ENCODE measurements around the gene HLX. TPM values are rescaled to one million over a fixed set of nuclear protein-coding genes. Genes with fewer than 3 reads are reported as not detected.

Gene HLX
- total and polyA plus RNA-seq, 2 of the 13 experiments (the other 11 are each of a cell fraction or from before 2014, with no cell fraction given) = 0.30 to 0.35 TPM

DNA sequence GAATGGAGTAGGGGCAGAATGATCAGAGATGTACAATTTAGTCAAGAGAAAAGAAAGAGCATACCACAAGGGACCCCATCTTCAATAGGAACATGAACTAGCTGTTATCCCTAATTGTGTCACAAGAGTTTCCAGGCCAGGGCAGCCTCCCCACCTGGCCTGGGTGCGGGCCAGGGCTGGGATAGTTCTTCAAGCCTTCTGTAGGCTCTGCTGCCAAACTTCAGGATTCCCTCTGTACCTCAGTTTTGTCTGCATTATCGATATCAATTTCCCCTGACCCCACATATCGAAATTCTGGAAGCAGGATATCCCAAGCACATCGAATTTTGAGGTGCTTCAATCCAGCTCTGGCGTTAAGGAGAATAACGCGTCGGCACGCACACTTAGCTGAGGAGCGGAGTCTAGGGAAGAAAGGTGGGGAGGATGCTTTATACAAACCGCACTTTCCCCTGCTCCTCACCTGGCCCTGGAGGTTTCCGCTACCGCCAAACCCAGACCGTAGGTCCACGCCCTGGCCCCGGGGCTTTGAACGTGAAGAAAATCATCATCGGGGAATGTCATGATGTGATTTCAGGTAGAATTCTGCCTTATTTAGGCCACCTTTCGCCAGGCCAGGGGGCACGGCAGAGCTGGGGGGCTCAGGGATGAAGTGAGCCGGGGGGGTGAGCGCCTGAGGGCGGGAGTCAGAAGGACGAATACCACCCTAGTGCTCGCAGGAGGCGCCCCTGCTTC is 7.4 kb downstream of the HLX start:
- intact Hi-C loops (cut with micrococcal nuclease; ENCODE audit: unreplicated experiment) (no loop called here), in situ Hi-C loops (cut with HindIII; ENCODE audit: extremely low pct_ligation_motif_present, low pct_unique_long_range_greater_than_20kb) (no loop called here)
- H3K9me3 ChIP-seq (ENCODE audit: low read length) = no peaks in the 10 kb centered on the region
- no peaks in the 10 kb centered on the region for H4K20me1 ChIP-seq (ENCODE audit: insufficient read depth, low read length)
- no peak for FAIRE-seq
- no peaks in the 10 kb centered on the region for H3K79me2 ChIP-seq (ENCODE audit: insufficient read depth, low read length)
- TF ChIP-seq, protein P1, sequence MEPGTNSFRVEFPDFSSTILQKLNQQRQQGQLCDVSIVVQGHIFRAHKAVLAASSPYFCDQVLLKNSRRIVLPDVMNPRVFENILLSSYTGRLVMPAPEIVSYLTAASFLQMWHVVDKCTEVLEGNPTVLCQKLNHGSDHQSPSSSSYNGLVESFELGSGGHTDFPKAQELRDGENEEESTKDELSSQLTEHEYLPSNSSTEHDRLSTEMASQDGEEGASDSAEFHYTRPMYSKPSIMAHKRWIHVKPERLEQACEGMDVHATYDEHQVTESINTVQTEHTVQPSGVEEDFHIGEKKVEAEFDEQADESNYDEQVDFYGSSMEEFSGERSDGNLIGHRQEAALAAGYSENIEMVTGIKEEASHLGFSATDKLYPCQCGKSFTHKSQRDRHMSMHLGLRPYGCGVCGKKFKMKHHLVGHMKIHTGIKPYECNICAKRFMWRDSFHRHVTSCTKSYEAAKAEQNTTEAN (CRISPR knock-in tag; conservative IDR thresholded peaks at IDR 0.05) = no peak
- TF ChIP-seq ZFY (CRISPR knock-in tag; IDR thresholded peaks at IDR 0.05) = no peak
- TF ChIP-seq MYC (CRISPR knock-in tag; IDR thresholded peaks at IDR 0.05; ENCODE audit: borderline replicate concordance) = no peak
- TF ChIP-seq WIZ (CRISPR knock-in tag; IDR thresholded peaks at IDR 0.05) = no peak
- TF ChIP-seq GATA4 (IDR thresholded peaks at IDR 0.05; ENCODE audit: borderline replicate concordance, low read depth) = no peak
- no peak for TF ChIP-seq CHCHD3 (CRISPR knock-in tag; IDR thresholded peaks at IDR 0.05)
- TF ChIP-seq FOXJ3 (CRISPR knock-in tag; IDR thresholded peaks at IDR 0.05; ENCODE audit: borderline replicate concordance) = no peak
- no peak for TF ChIP-seq ZFYVE20 (CRISPR knock-in tag; IDR thresholded peaks at IDR 0.05; ENCODE audit: borderline replicate concordance, low read depth)
- TF ChIP-seq ZNF251 (CRISPR knock-in tag; IDR thresholded peaks at IDR 0.05) = no peak
- no peak for TF ChIP-seq GATAD2A (CRISPR knock-in tag; IDR thresholded peaks at IDR 0.05)
- TF ChIP-seq MEIS1 (CRISPR knock-in tag; IDR thresholded peaks at IDR 0.05; ENCODE audit: borderline replicate concordance) = no peak
- no peak for TF ChIP-seq ZNF207 (IDR thresholded peaks at IDR 0.05; ENCODE audit: borderline replicate concordance)
- TF ChIP-seq REPIN1 (CRISPR knock-in tag; IDR thresholded peaks at IDR 0.05; ENCODE audit: borderline replicate concordance, low read depth) = no peak
- TF ChIP-seq POGZ (CRISPR knock-in tag; IDR thresholded peaks at IDR 0.05) = no peak
- WGBS (ENCODE audit: low lambda C conversion rate) = 72% methylated on average over 23 of the region's 26 CpGs
- H3K4me3 ChIP-seq (replicated peaks in 1 of 3; ENCODE audit: insufficient read depth in 1 of 3, low read depth in 2 of 3, low read length in 3 of 3) = no peak overlapping the region
- no peaks in the 10 kb centered on the region for H3K36me3 ChIP-seq (replicated peaks in 1 of 2; ENCODE audit: control insufficient read depth in 1 of 2, insufficient read depth in 2 of 2, low read length in 2 of 2)
- H3K9ac ChIP-seq (ENCODE audit: insufficient read depth, low read depth, low read length) = no peak overlapping the region
- ATAC-seq = no peak
- ChIA-PET CTCF (ENCODE audit: low intra/inter-chr PET ratio, low total read pairs) (no interaction called here), POLR2A (no interaction called here)
- H3K4me1 ChIP-seq (ENCODE audit: insufficient read depth, low read length) = no peaks in the 10 kb centered on the region
- H2AFZ ChIP-seq (ENCODE audit: low read length) = no peak overlapping the region
- no peak overlapping the region for H3K4me2 ChIP-seq (ENCODE audit: low read depth, low read length)
- H3K27me3 ChIP-seq (ENCODE audit: control insufficient read depth in 1 of 2, insufficient read depth in 2 of 2, low read length in 2 of 2) = peaks cover 2 to 37% of the 10 kb centered on the region in 2 experiments; a peak in 4 of 5 replicates
- H3K27ac ChIP-seq (ENCODE audit: extremely low read length, insufficient read depth, low read length) = no peak overlapping the region
- BruUV-seq (replicated peaks) = no TSS peak
- DNase-seq (ENCODE audit: low spot score) = no peak

All from HepG2 (cell line).